ENCODE results near the gene FKBP2. TPM values are rescaled to one million over a fixed set of nuclear protein-coding genes. Genes with fewer than 3 reads are reported as not detected.
A peak's percentile ranks its signal among the peaks of the same experiment; 100 is the strongest.

Gene FKBP2
- total RNA-seq, 1 donor from 2014 or later, result 36.6 TPM

GRCh38 chr11:64249563-64250414, 8.9 kb downstream of the FKBP2 start:
- Mint-ChIP-seq H3K27ac (peak overlapping the region; percentile 35), H3K9me3 (no peaks in the 10 kb centered on the region), H3K4me3 (ENCODE audit: low read depth) (peak overlapping the region; percentile 54)

GRCh38 chr11:64250415-64251015, 9.6 kb downstream of the FKBP2 start:
- H3K36me3 Mint-ChIP-seq (ENCODE audit: low read depth), result peaks cover 4% of the 10 kb centered on the region
- no peak overlapping the region for H3K27ac Mint-ChIP-seq
- peak overlapping the region; percentile 81 for H3K4me3 Mint-ChIP-seq (ENCODE audit: low read depth)
- H3K4me1 Mint-ChIP-seq (ENCODE audit: low read depth), result peaks cover 21% of the 10 kb centered on the region
- H3K27me3 Mint-ChIP-seq (ENCODE audit: low read depth), result no peaks in the 10 kb centered on the region
- H3K9me3 Mint-ChIP-seq, result no peaks in the 10 kb centered on the region
- DNase-seq (ENCODE audit: low spot score), result no peak
- intact Hi-C loops (cut with micrococcal nuclease), result loop anchor here (1.0 to 2.0 kb wide), 2 partner anchors 19 to 54 kb away; partner anchors contain the start of gene ESRRA

More at GRCh38 chr11:64249563-64250414, 8.9 kb downstream of the FKBP2 start:
- intact Hi-C loops (cut with micrococcal nuclease), result loop anchor here (2.0 kb wide), 1 partner anchor 55 kb away; the partner anchor contains the start of gene ESRRA
- Mint-ChIP-seq H3K36me3 (ENCODE audit: low read depth) (peaks cover 4% of the 10 kb centered on the region), H3K4me1 (ENCODE audit: low read depth) (peaks cover 23% of the 10 kb centered on the region), H3K27me3 (ENCODE audit: low read depth) (no peaks in the 10 kb centered on the region)
- DNase-seq (ENCODE audit: low spot score), result no peak

- Mint-ChIP-seq H3K9me3 (no peaks in the 10 kb centered on the region), H3K36me3 (ENCODE audit: low read depth) (no peaks in the 10 kb centered on the region), H3K4me3 (ENCODE audit: low read depth) (peak within 1 kb of the TSS; percentile 93), H3K27me3 (ENCODE audit: low read depth) (no peaks in the 10 kb centered on the region), H3K4me1 (ENCODE audit: low read depth) (peaks cover 21% of the 10 kb centered on the region), H3K27ac (peak within 1 kb of the TSS; percentile 63)
- intact Hi-C loops (cut with micrococcal nuclease), result loop anchor here (1.0 to 2.0 kb wide), 2 partner anchors 18 to 54 kb away; partner anchors contain the start of gene ESRRA
- DNase-seq (ENCODE audit: low spot score), result peak; percentile 49
Measured at GRCh38 chr11:64251016-64251752, 10.3 kb downstream of the FKBP2 start, which contains the start of gene PLCB3. Gene PLCB3 (plus strand): TSS chr11:64251530. CDS start chr11:64251650, 120 bp downstream.

GRCh38 chr11:64251753-64252002, 10.8 kb downstream of the FKBP2 start:
- Mint-ChIP-seq H3K4me3 (ENCODE audit: low read depth) (peak overlapping the region; percentile 93), H3K4me1 (ENCODE audit: low read depth) (peaks cover 21% of the 10 kb centered on the region), H3K27ac (peak overlapping the region; percentile 63), H3K36me3 (ENCODE audit: low read depth) (no peaks in the 10 kb centered on the region), H3K9me3 (no peaks in the 10 kb centered on the region), H3K27me3 (ENCODE audit: low read depth) (no peaks in the 10 kb centered on the region)
- DNase-seq (ENCODE audit: low spot score), result no peak
- intact Hi-C loops (cut with micrococcal nuclease), result loop anchor here (1.0 to 2.0 kb wide), 2 partner anchors 18 to 53 kb away; partner anchors contain the start of gene ESRRA

GRCh38 chr11:64252003-64252872, 11.3 kb downstream of the FKBP2 start:
- DNase-seq (ENCODE audit: low spot score), result no peak
- Mint-ChIP-seq H3K4me1 (ENCODE audit: low read depth) (peaks cover 18% of the 10 kb centered on the region), H3K27me3 (ENCODE audit: low read depth) (no peaks in the 10 kb centered on the region), H3K36me3 (ENCODE audit: low read depth) (no peaks in the 10 kb centered on the region), H3K9me3 (no peaks in the 10 kb centered on the region), H3K4me3 (ENCODE audit: low read depth) (peak overlapping the region; percentile 93), H3K27ac (peak overlapping the region; percentile 63)
- intact Hi-C loops (cut with micrococcal nuclease), result no loop called here

GRCh38 chr11:64253043-64253442, 12.1 kb downstream of the FKBP2 start:
- intact Hi-C loops (cut with micrococcal nuclease), result no loop called here
- Mint-ChIP-seq H3K4me3 (ENCODE audit: low read depth) (peak overlapping the region; percentile 39), H3K27me3 (ENCODE audit: low read depth) (no peaks in the 10 kb centered on the region), H3K36me3 (ENCODE audit: low read depth) (peaks cover 6% of the 10 kb centered on the region), H3K9me3 (no peaks in the 10 kb centered on the region), H3K27ac (no peak overlapping the region), H3K4me1 (ENCODE audit: low read depth) (peaks cover 14% of the 10 kb centered on the region)
- no peak for DNase-seq (ENCODE audit: low spot score)

GRCh38 chr11:64253481-64253880, 12.6 kb downstream of the FKBP2 start:
- no peaks in the 10 kb centered on the region for H3K9me3 Mint-ChIP-seq
- intact Hi-C loops (cut with micrococcal nuclease), result no loop called here

GRCh38 chr11:64254326-64254725, 13.4 kb downstream of the FKBP2 start:
- intact Hi-C loops (cut with micrococcal nuclease), result no loop called here
- peaks cover 15% of the 10 kb centered on the region for H3K4me1 Mint-ChIP-seq (ENCODE audit: low read depth)

More at GRCh38 chr11:64253481-64253880, 12.6 kb downstream of the FKBP2 start:
- H3K4me3 Mint-ChIP-seq (ENCODE audit: low read depth), result peak overlapping the region; percentile 39
- no peaks in the 10 kb centered on the region for H3K27me3 Mint-ChIP-seq (ENCODE audit: low read depth)
- H3K36me3 Mint-ChIP-seq (ENCODE audit: low read depth), result peaks cover 6% of the 10 kb centered on the region
- H3K27ac Mint-ChIP-seq, result no peak overlapping the region
- no peak for DNase-seq (ENCODE audit: low spot score)
- peaks cover 14% of the 10 kb centered on the region for H3K4me1 Mint-ChIP-seq (ENCODE audit: low read depth)

GRCh38 chr11:64255135-64256128, 14.5 kb downstream of the FKBP2 start:
- intact Hi-C loops (cut with micrococcal nuclease), result no loop called here
- Mint-ChIP-seq H3K36me3 (ENCODE audit: low read depth) (peaks cover 14% of the 10 kb centered on the region), H3K27me3 (ENCODE audit: low read depth) (no peaks in the 10 kb centered on the region), H3K9me3 (no peaks in the 10 kb centered on the region), H3K27ac (no peak overlapping the region), H3K4me3 (ENCODE audit: low read depth) (no peak overlapping the region), H3K4me1 (ENCODE audit: low read depth) (peaks cover 17% of the 10 kb centered on the region)
- no peak for DNase-seq (ENCODE audit: low spot score)

More at GRCh38 chr11:64254326-64254725, 13.4 kb downstream of the FKBP2 start:
- no peak for DNase-seq (ENCODE audit: low spot score)
- Mint-ChIP-seq H3K27ac (no peak overlapping the region), H3K36me3 (ENCODE audit: low read depth) (peaks cover 8% of the 10 kb centered on the region), H3K4me3 (ENCODE audit: low read depth) (no peak overlapping the region), H3K27me3 (ENCODE audit: low read depth) (no peaks in the 10 kb centered on the region), H3K9me3 (no peaks in the 10 kb centered on the region)

- Mint-ChIP-seq H3K27me3 (ENCODE audit: low read depth) (no peaks in the 10 kb centered on the region), H3K27ac (no peak overlapping the region), H3K9me3 (no peaks in the 10 kb centered on the region), H3K4me1 (ENCODE audit: low read depth) (peaks cover 14% of the 10 kb centered on the region), H3K36me3 (ENCODE audit: low read depth) (peaks cover 14% of the 10 kb centered on the region), H3K4me3 (ENCODE audit: low read depth) (no peak overlapping the region)
- no peak for DNase-seq (ENCODE audit: low spot score)
- intact Hi-C loops (cut with micrococcal nuclease), result no loop called here
Measured at GRCh38 chr11:64256300-64256699, 15.4 kb downstream of the FKBP2 start.

GRCh38 chr11:64258356-64258755, 17.5 kb downstream of the FKBP2 start:
- H3K36me3 Mint-ChIP-seq (ENCODE audit: low read depth), result peaks cover 22% of the 10 kb centered on the region
- peaks cover 10% of the 10 kb centered on the region for H3K4me1 Mint-ChIP-seq (ENCODE audit: low read depth)
- no peaks in the 10 kb centered on the region for H3K27me3 Mint-ChIP-seq (ENCODE audit: low read depth)
- intact Hi-C loops (cut with micrococcal nuclease), result no loop called here
- DNase-seq (ENCODE audit: low spot score), result no peak
- H3K27ac Mint-ChIP-seq, result no peak overlapping the region
- H3K4me3 Mint-ChIP-seq (ENCODE audit: low read depth), result no peak overlapping the region
- no peaks in the 10 kb centered on the region for H3K9me3 Mint-ChIP-seq
